GM18499 (cell line): ENCODE results near the gene YES1.
"Not testable (repeated sequence)": the region's sequence is repeated elsewhere in the genome, so short reads cannot be mapped to it uniquely, and the experiment has no call there.

Experiments used
- ATAC-seq: cut with Tn5 transposase; IDR thresholded peaks from one replicate; pipeline ENCODE4 v1.9.1; 2021; ENCODE audit warnings: moderate number of reproducible peaks; ENCODE audit not compliant: insufficient read depth, unreplicated experiment

Gene YES1

DNA sequence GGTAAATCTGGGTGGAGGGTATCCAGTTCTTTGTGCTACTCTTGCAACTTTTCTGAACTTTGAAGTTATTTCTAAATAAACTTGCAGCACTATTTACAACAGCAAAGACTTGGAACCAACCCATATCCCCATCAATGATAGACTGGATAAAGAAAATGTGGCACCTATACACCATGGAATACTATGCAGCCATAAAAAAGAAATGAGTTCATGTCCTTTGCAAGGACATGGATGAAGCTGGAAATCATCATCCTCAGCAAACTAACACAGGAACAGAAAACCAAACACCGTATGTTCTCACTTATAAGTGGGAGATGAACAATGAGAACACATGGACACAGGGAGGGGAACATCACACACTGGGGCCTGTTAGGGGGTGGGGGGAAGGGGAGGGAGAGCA lies 16.7 kb downstream of the YES1 start:
- ATAC-seq: not testable (repeated sequence)

DNA sequence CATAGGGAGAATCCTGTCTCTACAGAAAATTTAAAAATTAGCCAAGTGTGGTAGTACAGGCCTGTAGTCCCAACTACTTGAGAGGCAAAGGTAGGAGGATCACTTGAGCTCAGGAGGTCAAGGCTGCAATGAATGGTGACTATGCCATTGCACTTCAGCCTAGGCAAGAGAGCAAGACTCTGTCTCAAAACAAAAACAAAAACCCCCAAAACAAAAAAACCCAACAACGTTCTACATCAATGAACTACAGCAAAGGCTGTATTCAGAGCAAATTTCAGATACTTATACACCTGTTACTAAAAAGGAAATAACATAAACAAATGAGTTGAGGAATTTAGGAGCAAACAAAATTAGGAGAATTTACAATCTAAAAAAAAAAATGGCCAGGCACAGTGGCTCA lies 22.6 kb downstream of the YES1 start:
- ATAC-seq: no peak

DNA sequence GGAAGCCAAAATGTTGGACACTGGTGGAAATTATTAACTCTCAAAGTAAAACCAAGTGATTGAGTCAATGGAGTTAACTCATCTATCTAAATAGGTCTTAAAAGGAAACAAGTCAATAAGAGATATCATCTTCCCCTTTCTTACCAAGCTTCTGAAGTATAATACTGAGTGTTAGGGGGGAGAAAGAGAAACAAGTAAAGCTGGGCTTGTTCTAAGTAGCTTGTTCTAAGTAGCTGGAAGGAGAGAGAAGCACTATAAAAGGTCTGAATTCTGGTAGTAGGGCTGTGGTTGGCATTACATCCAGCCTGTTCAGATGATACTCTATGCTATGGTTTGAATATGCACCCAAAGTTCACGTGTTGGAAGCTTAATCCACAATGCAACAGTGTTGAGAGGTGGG lies 26.8 kb downstream of the YES1 start:
- ATAC-seq: no peak

DNA sequence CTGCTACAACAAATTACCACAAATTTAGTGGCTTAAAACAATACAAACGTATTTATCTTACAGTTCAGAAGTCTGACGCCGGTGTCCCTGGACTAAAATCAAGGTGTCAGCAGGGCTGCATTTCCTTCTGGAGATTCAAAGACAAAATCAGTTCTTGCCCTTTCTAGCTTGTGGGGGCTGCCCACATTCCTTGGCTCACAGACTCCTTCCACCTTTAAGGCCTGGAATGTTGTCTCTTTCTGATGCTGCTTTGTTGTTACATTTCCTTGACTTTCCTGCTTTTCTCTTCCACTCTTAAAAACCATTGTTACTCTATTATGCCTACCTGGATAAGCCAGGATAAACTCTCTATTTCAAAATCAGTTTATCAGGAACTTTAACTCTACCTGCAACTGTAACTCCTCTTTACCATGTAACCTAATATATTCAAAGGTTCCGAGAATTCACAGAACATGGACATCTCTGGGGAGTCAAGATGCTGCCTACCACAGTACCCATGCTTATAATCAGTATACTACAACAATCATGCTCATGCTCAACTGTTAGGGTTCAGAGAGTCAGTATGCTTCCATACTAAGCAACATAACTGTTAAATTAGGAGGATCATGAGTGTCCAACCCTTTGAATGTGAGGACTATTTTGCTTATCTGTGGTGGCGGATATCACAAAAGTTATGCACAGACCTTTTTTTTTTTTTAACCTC lies 27.4 kb downstream of the YES1 start:
- ATAC-seq: no peak

DNA sequence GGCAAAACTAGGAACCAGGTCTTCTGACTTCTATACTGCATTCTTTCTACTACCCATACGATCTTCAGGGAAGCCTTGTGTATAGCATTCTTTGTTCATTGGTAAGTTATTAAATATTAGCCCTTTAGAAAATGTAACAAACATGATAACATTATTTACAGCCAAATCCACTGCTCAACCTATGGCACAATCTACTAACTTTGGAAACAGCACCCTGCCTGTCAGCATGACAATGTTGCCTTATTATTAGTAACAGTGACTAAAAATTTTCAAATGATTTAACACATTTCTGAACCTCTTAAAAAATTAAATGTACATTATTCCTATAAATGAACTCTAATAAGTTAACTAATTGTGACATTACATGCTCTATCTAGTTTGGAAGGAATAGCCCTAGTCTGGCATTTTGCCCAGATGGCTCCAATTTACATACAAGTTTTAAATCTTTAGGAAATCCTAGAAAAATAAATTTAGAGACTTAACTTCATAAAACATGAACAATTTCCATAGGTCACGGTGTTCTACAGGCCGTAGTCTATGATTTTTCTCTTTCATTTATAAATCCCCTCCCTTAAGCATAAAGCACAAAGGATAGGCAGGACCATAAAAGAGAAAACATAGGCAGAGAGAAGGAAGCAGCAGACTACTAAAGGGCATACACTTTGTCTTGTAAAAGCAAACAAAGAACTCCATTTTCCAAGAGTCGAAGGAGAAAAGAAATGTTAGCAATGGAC lies 33.7 kb downstream of the YES1 start:
- ATAC-seq: no peak

DNA sequence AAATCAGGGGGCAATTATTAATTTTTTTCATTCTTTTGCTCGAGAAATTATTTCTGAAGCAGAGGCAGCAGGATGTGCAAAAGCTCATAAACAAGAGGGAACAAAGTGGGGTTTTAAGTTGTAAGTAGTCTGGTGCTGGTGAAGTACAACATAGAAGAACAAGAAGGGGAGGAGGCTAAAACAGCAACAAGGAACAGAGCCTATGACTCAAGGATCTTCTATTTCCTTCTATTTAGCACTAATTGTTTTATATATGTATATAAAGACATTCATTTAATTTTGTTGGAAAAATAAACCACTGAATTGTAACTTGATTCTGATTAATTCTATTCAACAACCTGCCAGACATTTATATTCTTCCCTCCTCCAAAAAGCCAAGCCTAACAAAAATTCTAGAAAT lies 35.0 kb downstream of the YES1 start:
- ATAC-seq: no peak

DNA sequence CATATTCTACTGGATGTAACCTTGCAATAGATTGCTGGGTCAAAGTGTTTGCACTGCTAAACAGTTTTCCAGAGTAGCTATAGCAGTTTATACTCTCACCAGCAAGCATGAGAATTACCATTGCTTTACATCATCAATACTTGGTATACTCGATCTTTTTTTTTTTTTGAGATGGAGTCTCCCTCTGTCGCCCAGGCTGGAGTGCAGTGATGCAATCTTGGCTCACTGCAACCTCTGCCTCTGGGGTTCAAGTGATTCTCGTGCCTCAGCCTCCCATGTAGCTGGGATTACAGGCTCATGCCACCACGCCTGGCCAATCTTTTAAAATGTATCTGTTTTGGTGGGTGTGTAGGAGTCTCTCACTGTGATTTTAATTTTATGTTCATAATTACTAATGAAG lies 36.0 kb downstream of the YES1 start:
- ATAC-seq: not testable (repeated sequence)

DNA sequence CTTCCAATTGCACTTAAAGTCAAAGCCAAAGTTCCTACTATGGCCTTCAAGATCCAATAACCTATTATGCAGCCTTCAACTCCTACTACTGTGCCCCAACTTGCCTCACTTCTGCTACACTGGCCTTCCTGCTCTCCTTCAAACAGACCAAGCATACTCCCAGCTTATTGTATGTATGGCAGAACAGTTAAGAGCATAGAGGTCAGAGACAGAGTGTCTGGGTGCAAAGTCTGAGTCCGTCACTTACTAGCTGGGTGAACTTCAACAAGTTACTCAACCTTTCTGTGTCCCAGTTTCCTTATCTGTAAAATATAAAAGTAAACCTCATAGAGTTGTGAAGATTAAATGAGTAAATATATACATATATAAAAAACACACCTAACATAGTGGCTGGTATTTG lies 37.2 kb downstream of the YES1 start:
- ATAC-seq: no peak

DNA sequence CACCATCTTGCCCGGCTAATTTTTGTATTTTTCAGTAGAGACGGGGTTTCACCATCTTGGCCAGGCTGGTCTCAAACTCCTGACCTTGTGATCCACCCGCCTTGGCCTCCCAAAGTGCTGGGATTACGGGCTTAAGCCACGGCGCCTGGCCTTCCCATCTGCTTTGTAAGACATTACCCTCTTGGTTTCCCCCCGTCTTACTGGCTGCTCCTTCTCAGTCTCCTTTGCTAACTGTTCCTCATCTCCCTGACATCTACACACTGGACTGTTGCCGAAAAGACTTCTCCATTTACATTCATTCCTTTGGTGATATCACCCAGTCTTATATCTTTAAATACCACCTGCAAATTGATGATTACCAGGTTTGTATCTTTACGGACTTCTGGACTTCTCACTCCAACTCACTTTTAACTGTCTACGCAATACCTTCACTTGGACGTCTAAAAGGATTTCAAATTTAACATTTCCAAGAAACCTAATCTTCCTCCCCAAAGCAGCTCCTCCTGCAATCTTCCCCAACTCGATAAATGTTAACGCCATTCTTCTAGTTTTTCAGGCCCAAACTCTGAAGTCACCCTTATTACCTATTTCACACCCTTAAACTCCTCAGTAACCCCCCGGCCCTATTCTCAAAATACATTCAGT lies 37.9 kb downstream of the YES1 start:
- no peak for ATAC-seq

DNA sequence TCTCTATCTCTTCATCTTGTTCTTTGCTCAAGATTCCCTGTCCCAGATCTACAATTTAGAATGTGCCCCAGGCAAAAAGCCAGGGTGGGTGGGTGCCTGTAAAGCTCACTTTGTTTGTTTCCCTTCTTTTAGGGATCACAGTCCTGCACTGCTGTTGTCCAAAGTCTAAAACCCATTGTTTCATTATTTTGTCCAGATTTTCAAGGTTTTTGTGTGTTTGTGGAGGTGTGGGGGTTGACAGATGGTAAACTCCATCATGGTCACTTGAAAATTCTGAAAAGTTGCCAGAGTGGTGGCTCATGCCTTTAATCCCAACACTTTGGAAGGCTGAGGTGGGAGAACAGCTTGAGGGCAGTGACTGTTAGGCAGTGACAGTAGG lies 41.5 kb downstream of the YES1 start:
- ATAC-seq: no peak

DNA sequence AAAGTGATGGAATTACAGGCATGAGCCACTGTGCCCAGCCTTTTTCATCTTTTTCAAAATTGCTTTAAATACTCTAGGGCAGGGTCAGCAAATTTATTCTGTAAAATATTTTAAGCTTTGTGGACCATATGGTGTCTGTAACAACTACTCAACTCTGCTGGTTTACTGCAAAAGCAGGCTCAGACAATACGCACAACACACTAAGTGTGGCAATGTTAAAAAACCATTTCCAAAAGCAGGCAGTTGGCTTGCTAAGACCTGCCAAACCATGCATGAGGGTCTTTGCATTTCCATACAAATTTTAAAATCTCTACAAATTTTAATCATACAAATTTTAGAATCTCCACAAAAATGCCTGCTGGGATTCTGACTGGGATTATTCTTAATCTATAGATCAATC lies 44.1 kb downstream of the YES1 start:
- no peak for ATAC-seq

DNA sequence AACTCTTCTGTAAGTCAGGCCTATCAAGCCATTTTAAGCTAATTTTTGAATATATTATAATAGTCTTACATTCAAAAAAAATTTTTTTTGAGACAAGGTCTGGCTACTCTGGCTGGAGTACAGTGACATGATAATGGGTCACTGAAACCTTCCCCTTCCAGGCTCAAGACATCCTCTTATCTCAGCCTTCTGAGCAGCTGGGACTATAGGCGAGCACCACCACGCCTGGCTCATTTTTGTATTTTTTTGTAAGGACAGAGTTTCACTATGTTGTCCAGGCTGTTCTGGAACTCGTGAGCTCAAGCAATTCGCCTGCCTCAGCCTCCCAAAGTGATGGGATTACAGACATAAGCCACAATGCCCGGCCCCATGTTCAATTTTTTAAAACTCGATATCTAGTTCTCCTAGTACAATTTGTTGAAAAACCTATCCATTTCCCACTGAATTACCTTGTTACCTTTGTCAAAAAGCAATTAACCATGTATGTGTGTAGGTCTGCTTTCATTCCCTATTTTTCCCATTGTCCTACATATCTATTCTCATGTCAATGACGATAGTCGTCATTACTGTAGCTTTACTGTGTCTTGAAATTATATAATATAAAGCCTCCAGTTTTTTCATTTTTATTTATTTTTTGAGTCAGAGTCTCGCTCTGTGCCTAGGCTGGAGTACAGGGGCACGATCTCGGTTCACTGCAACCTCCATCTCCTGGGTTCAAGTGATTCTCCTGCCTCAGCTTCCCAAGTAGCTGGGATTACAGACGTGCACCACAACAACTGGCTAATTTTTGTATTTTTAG lies 44.8 kb downstream of the YES1 start:
- no peak for ATAC-seq

DNA sequence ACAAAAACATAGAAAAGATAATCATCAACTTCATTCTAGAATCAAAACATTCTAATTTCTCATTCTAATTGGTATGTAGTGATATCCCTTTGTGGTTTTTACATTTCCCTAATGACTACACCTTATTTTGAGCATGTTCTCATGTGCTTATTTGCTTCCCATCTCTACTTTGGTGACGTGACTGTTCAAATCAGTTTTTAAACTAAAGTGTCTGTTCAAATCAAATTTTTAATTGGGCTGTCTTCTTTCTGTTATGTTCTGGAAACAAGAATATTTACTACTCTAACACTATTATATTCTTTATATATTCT lies 45.5 kb downstream of the YES1 start:
- no peak for ATAC-seq

DNA sequence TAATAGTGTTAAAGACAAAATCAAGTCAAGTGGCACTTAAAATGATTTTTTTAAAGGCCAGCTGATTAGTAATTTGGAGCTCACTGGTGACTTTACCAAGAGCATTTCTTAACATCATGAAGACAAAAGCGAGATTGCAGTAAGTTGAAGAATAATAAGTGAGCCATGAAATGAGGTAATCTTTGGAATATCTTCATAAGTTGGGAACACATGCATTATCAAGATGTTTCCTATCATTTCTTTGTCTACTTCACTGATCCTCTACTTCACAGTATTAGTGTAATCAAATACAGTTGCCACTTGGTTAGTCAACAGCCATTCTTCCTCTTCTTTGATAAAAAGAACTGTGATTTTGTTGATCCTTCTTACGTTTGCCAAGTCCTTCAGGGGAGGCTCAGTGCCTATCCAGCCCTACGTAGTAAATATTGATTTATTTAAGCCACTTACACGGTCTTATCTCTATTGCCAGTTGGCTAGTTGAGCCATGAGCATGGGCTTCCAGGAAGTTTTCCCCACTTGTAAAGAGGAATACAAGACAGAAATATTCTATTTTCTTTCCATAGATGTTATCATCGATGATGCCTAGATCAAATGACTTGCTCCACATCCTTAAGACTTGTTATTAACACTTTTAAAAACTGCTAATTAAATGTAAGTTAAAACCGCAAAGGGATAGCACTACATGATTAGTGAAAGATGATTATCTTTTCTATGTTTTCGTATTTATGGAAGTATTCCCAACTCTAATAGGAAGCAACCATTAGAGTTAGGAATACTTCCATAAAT lies 46.1 kb downstream of the YES1 start:
- ATAC-seq: no peak

DNA sequence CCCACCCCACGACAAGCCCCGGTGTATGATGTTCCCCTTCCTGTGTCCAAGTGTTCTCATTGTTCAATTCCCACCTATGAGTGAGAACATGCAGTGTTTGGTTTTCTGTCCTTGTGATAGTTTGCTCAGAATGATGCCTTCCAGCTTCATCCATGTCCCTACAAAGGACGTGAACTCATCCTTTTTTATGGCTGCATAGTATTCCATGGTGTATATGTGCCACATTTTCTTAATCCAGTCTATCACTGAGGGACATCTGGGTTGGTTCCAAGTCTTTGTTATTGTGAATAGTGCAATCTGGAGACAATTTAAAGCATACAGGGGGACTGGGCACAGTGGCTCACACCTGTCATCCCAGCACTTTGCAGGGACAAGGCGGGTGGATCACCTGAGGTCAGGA lies 52.2 kb downstream of the YES1 start:
- ATAC-seq: not testable (repeated sequence)

DNA sequence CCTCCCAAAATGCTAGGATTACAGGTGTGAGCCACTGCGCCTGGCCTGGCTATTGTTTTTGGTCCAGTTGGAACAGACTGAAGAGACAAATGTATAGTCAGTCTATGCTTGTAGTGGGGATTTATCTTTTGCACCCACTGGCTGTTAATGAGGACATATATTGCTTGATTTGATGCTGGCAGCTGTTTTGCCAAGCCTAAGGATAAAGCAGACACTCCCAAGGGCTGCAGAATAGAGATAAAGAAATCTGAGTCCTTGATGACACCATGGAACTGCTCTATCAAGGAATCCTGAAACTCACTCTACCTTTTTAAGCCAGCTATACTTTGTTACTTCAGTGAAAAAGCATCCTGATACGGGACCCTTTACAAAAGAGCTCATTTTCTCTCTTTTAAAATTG lies 56.5 kb downstream of the YES1 start:
- no peak for ATAC-seq

DNA sequence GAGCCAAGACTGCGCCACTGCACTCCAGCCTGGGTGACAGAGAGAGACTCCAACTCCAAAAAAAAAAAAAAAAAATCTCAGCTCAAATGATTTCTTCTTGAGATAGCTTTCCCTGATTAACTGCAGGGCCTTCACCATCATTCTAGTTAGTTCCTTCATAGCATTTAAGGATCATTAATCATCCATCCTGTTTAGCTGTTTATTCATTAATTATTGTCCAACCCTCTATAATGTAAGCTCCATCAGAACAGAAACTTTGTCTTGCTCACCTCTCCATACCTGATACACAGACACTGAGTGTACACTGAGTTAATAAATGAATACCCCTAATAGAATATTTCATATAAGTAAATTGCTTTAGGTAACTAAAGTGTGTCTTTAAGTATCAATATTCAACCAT lies 57.4 kb downstream of the YES1 start:
- no peak for ATAC-seq

DNA sequence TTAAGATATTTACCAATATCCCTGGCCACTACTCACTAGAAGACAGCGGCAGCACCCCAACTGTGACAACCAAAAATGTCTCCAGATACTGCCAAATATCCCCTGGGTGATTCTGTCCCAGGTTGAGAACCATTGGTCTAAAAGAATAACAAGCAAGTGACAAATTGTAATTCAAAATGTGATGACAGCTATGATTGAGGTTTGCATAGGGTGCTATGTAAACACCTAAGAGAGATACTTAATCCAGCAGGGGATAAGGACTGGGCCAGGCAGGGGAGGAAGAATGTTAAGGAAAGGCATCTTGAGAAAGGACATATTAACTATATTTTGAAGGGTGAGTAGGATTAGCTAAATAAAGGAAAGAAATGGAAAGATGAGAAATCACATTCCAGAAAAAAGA lies 61.6 kb downstream of the YES1 start:
- ATAC-seq: no peak

DNA sequence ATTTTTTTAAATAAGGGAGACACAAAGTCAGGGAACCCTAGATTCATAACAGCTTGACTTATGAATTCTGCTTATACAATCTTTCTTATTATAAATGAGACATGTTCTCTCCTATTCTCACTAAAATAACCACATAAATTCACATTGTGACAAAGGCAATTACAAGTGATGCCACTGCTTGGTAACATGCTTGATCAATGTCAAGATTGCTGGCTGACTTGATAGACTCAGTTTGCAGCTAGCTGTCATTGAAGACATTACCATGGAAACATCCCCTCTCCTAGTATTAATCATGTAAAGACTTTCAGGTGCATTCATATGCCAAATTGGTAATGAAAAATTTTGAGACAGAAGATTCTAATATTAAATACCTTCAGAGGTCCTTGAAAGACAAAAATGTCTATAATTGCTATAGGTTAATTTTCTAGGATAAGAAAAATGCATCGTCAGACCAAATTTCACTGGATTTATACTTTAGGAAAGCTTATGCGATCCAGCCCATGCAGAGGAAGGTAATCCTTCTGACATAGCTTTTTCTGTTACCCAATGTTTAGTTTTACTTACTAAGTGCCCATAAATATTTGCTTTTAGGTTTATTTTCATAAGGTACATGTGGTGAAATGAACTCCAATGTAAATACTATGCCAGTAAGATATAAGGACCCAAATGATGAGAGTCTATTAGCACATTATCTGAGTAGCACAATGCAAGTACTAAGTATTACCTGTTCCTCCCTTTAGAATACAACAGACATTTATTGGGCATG lies 67.0 kb downstream of the YES1 start:
- ATAC-seq: no peak
